Measurements from ENCODE around the gene SLC25A22.

SLC25A22 gene

DNA sequence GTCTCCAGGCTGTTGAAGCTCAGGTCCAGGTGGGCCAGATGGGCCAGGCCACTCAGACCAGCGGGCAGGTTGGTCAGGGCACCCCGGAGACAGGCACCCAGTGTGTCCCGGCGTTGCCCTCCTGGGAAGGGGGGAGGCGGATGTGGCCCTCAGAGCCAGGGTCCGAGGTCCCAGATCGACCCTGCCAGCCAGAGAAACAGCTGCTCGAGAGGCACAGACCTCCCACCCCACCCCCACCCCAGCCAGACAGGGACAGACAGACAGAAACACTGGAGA is 5.3 kb upstream of the SLC25A22 start:
- TF ChIP-seq, protein P1, sequence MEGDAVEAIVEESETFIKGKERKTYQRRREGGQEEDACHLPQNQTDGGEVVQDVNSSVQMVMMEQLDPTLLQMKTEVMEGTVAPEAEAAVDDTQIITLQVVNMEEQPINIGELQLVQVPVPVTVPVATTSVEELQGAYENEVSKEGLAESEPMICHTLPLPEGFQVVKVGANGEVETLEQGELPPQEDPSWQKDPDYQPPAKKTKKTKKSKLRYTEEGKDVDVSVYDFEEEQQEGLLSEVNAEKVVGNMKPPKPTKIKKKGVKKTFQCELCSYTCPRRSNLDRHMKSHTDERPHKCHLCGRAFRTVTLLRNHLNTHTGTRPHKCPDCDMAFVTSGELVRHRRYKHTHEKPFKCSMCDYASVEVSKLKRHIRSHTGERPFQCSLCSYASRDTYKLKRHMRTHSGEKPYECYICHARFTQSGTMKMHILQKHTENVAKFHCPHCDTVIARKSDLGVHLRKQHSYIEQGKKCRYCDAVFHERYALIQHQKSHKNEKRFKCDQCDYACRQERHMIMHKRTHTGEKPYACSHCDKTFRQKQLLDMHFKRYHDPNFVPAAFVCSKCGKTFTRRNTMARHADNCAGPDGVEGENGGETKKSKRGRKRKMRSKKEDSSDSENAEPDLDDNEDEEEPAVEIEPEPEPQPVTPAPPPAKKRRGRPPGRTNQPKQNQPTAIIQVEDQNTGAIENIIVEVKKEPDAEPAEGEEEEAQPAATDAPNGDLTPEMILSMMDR (IDR thresholded peaks at IDR 0.05; ENCODE audit: low read depth, low read length), result no peak
- H3K9me3 ChIP-seq (ENCODE audit: severe bottlenecking), result no peaks in the 10 kb centered on the region
- H3K27ac ChIP-seq, result peak overlapping the region; percentile 97
- no peak for DNase-seq
- H3K27me3 ChIP-seq (ENCODE audit: insufficient read depth, low read depth, severe bottlenecking), result no peaks in the 10 kb centered on the region
- H3K4me3 ChIP-seq (ENCODE audit: low read depth, low read length), result peak overlapping the region; percentile 94
- H3K36me3 ChIP-seq, result peaks cover 53% of the 10 kb centered on the region

DNA sequence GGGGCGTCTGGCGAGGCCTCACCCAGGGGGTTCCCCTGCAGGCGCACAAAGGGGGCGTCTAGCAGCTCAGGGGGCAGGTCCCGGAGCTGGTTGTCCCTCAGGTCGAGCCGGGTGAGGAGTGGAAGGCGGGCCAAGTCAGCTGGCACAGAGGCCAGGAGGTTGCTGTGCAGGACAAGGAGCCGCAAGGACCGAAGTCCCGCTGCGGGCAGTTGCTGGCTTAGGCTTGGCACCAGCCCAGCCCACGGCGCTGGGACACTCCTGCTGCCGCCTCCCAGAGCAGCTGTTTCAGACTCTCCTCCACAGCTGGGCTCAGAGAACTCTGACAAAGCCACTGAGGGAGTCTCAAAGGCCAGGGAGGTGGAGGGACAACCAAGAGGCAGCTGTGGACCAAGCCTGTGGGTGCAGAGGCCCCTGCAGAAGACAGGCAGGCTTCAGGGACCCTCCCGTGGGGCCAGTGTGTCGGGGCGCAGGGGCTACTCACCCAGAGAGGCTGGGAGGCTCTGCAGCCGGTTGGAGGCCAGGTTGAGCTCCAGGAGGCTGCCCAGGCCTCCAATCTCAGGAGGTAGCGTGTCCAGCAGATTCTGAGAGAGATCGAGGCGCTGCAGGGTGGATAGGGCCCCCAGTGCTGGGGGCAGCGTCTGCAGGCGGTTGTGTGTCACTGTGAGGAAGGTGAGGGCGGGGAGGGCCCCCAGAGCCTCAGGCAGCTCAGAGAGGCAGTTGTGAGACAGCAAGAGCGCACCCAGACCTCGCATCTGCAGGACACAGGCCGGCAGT is 4.8 kb upstream of the SLC25A22 start:
- Histone ChIP-seq H3K9me3 (ENCODE audit: severe bottlenecking) (no peaks in the 10 kb centered on the region), H3K27ac (peak overlapping the region; percentile 97), H3K36me3 (peaks cover 54% of the 10 kb centered on the region), H3K4me3 (ENCODE audit: low read depth, low read length) (no peak overlapping the region), H3K27me3 (ENCODE audit: insufficient read depth, low read depth, severe bottlenecking) (no peaks in the 10 kb centered on the region)
- TF ChIP-seq, protein P1 (IDR thresholded peaks at IDR 0.05; ENCODE audit: low read depth, low read length), result no peak
- no peak for DNase-seq

- TF ChIP-seq, protein P1 (IDR thresholded peaks at IDR 0.05; ENCODE audit: low read depth, low read length), result no peak
- no peak for DNase-seq
- Histone ChIP-seq H3K36me3 (peaks cover 54% of the 10 kb centered on the region), H3K27ac (no peak overlapping the region), H3K27me3 (ENCODE audit: insufficient read depth, low read depth, severe bottlenecking) (no peaks in the 10 kb centered on the region), H3K9me3 (ENCODE audit: severe bottlenecking) (no peaks in the 10 kb centered on the region), H3K4me3 (ENCODE audit: low read depth, low read length) (no peak overlapping the region)
Measured at GRCh38 chr11:802018-802617, 4.0 kb upstream of the SLC25A22 start.

DNA sequence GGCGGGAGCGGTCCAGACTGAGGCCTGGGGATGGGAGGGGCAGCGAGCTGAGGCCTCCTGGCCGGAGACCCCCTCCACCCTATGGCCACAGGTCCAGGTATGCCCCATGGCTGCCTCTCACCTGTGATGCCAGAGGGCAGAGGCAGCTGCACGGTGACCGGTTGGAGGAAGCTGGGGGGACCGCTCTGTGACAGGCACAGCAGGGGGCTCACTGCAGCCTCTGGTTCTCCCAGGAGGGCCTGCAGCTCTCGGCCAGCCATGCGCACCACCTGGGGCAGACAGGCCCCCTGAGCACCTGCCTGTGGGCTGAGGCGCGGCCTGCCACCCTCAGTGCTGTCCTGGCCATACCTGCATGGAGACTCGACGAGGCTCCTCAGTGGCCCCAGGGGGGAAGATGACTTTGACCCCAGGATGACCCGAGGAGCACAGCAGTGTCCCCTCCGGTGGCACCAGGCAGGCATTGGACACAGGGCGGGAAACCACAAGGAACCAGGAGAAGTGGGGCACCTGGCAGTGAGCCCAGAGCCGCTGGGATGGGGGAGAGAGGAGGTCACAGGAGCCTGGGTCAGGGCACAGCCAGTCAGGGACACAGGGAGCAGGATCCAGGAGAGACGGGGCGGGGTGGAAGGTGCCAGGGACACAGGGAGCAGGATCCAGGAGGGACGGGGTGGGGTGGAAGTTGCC is 3.2 kb upstream of the SLC25A22 start:
- Histone ChIP-seq H3K36me3 (peaks cover 54% of the 10 kb centered on the region), H3K27me3 (ENCODE audit: insufficient read depth, low read depth, severe bottlenecking) (no peaks in the 10 kb centered on the region), H3K27ac (no peak overlapping the region), H3K9me3 (ENCODE audit: severe bottlenecking) (no peaks in the 10 kb centered on the region), H3K4me3 (ENCODE audit: low read depth, low read length) (no peak overlapping the region)
- DNase-seq, result no peak
- TF ChIP-seq, protein P1 (IDR thresholded peaks at IDR 0.05; ENCODE audit: low read depth, low read length), result no peak

DNA sequence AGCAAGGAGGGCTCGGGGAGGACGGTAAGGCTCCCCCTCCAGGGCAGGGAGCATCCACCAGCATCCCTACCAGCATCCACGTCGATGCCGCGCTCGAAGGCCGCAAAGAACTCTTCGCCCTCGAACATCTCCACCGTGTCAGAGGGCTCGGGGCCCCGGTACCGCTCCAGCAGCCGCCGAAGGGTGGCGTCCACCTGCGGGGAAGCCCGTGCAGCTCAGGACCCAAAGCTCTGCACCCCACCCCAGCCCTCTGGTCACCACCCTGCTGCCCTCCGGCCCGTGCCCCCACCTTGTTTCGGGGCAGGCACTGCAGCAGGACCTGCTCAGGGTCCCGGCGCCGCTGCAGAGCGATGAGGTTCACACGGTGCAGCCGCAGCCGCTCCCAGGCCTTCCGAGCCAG is 2.4 kb upstream of the SLC25A22 start:
- Histone ChIP-seq H3K9me3 (ENCODE audit: severe bottlenecking) (no peaks in the 10 kb centered on the region), H3K36me3 (peaks cover 54% of the 10 kb centered on the region), H3K4me3 (ENCODE audit: low read depth, low read length) (no peak overlapping the region), H3K27ac (no peak overlapping the region), H3K27me3 (ENCODE audit: insufficient read depth, low read depth, severe bottlenecking) (no peaks in the 10 kb centered on the region)
- no peak for DNase-seq
- TF ChIP-seq, protein P1 (IDR thresholded peaks at IDR 0.05; ENCODE audit: low read depth, low read length), result no peak
